Endodermal cell (in vitro differentiated cells): Measurements from ENCODE around the gene ELL. TPM values are rescaled to one million over a fixed set of nuclear protein-coding genes. Genes with fewer than 3 reads are reported as not detected.

Experiments used
- DNase-seq: peaks from one replicate; pipeline ENCODE4 v3.0.0-alpha.2; 2017
- H3K27ac ChIP-seq: 2 replicates; pipeline ENCODE4 v1.5.1; 2013; ENCODE audit warnings: mild to moderate bottlenecking, low read depth, low read length, moderate library complexity
- H3K27me3 ChIP-seq: 2 replicates; pipeline ENCODE4 v1.6.1; 2013; ENCODE audit warnings: mild to moderate bottlenecking, low read length, moderate library complexity; ENCODE audit not compliant: insufficient read depth, control insufficient read depth, poor library complexity, severe bottlenecking
- H3K36me3 ChIP-seq: 2 replicates; pipeline ENCODE4 v1.7.0; 2013; ENCODE audit warnings: mild to moderate bottlenecking, low read length, moderate library complexity; ENCODE audit not compliant: control insufficient read depth, insufficient read depth
- H3K4me1 ChIP-seq: one replicate; pipeline ENCODE4 v1.7.0; 2013; ENCODE audit warnings: low read length; ENCODE audit not compliant: control insufficient read depth, insufficient read depth
- H3K4me3 ChIP-seq: 2 replicates; pipeline ENCODE4 v1.5.1; 2013; ENCODE audit warnings: mild to moderate bottlenecking, low read length, moderate library complexity
- H3K9ac ChIP-seq: 2 replicates; pipeline ENCODE4 v1.6.1; 2013; ENCODE audit warnings: mild to moderate bottlenecking, low read length, moderate library complexity; ENCODE audit not compliant: poor library complexity, severe bottlenecking; ENCODE audit errors: extremely low read depth
- H3K9me3 ChIP-seq: 2 replicates; pipeline ENCODE4 v1.6.1; 2013; ENCODE audit warnings: mild to moderate bottlenecking, low read length, moderate library complexity; ENCODE audit not compliant: control insufficient read depth
- H3K27ac Mint-ChIP-seq: 2 replicates; pipeline ENCODE4 v1.8.0; 2020; ENCODE audit warnings: mixed read lengths
- H3K27me3 Mint-ChIP-seq: 2 replicates; pipeline ENCODE4 v1.8.0; 2021; ENCODE audit warnings: mild to moderate bottlenecking, mixed read lengths; ENCODE audit not compliant: insufficient read depth
- H3K36me3 Mint-ChIP-seq: 2 replicates; pipeline ENCODE4 v1.8.0; 2020; ENCODE audit warnings: low read depth, mixed read lengths
- H3K4me1 Mint-ChIP-seq: 2 replicates; pipeline ENCODE4 v1.8.0; 2020; ENCODE audit warnings: mixed read lengths
- H3K4me3 Mint-ChIP-seq: 2 replicates; pipeline ENCODE4 v1.8.0; 2020; ENCODE audit warnings: mild to moderate bottlenecking, moderate library complexity, mixed read lengths
- H3K9me3 Mint-ChIP-seq: 2 replicates; pipeline ENCODE4 v1.8.0; 2020; ENCODE audit warnings: mild to moderate bottlenecking, mixed read lengths
- CTCF ChIP-seq: fragments of 200-600 bp; sonication (generic); conservative IDR thresholded peaks from 2 replicates; pipeline ENCODE4 v1.5.0; 2021; ENCODE audit warnings: antibody characterized with exemption, mild to moderate bottlenecking
- WGBS, 2 experiments: methylation state at CpG; one replicate each; pipeline versions ENCODE4 v1.1.5 to v1.1.7; 2013; ENCODE audit warnings: missing lambda C conversion rate in 2 of 2, mixed read lengths in 1 of 2; ENCODE audit not compliant: insufficient coverage in 1 of 2, insufficient read length in 1 of 2; 5-methylcytosine and 5-hydroxymethylcytosine counted together
- total RNA-seq, 2 donors: library from RNA; stranded (reverse); fragmentation: NEBNext Ultra II Directional in 1 of 2; extraction: Animal tissue kit (Norgen Biotek cat#: 25700) in 1 of 2; gene quantifications; 2 replicates in 1 of 2; 3 replicates in 1 of 2; pipeline ENCODE4 v1.2.1, GENCODE V29; 2021

Gene ELL
- total RNA-seq, 2 donors from 2014 or later = 10.9 to 15.4 TPM

- TF ChIP-seq CTCF = no peak
- H3K27me3 Mint-ChIP-seq = no peaks in the 10 kb centered on the region
- 96 to 97% methylated on average over 12 to 14 of the region's 14 CpGs for WGBS, 2 experiments
- Histone ChIP-seq H3K4me1 (no peaks in the 10 kb centered on the region), H3K27me3 (no peaks in the 10 kb centered on the region), H3K36me3 (no peaks in the 10 kb centered on the region), H3K4me3 (no peak overlapping the region), H3K9me3 (peaks cover 2% of the 10 kb centered on the region), H3K9ac (no peak overlapping the region), H3K27ac (no peak overlapping the region)
- H3K4me3 Mint-ChIP-seq = no peak overlapping the region
- H3K36me3 Mint-ChIP-seq = peaks cover 3% of the 10 kb centered on the region
- H3K4me1 Mint-ChIP-seq = no peaks in the 10 kb centered on the region
- H3K27ac Mint-ChIP-seq = no peak overlapping the region
- no peak for DNase-seq
- no peaks in the 10 kb centered on the region for H3K9me3 Mint-ChIP-seq
Measured at GRCh38 chr19:18476507-18477041, 45.3 kb downstream of the ELL start.

GRCh38 chr19:18475762-18476331 lies 46.0 kb downstream of the ELL start:
- Histone ChIP-seq H3K27me3 (no peaks in the 10 kb centered on the region), H3K9ac (no peak overlapping the region), H3K4me1 (no peaks in the 10 kb centered on the region), H3K9me3 (no peaks in the 10 kb centered on the region), H3K36me3 (peaks cover under 1% of the 10 kb centered on the region), H3K4me3 (no peak overlapping the region), H3K27ac (no peak overlapping the region)
- Mint-ChIP-seq H3K27me3 (no peaks in the 10 kb centered on the region), H3K4me3 (no peak overlapping the region), H3K36me3 (no peaks in the 10 kb centered on the region), H3K27ac (no peak overlapping the region), H3K9me3 (no peaks in the 10 kb centered on the region), H3K4me1 (no peaks in the 10 kb centered on the region)
- WGBS, 2 experiments = 89 to 92% methylated on average over 19 of the region's 19 CpGs
- no peak for TF ChIP-seq CTCF
- no peak for DNase-seq

GRCh38 chr19:18475004-18475453 lies 46.8 kb downstream of the ELL start:
- Histone ChIP-seq H3K27ac (no peak overlapping the region), H3K9ac (no peak overlapping the region), H3K4me1 (no peaks in the 10 kb centered on the region), H3K27me3 (no peaks in the 10 kb centered on the region), H3K9me3 (no peaks in the 10 kb centered on the region), H3K36me3 (peaks cover 3% of the 10 kb centered on the region), H3K4me3 (no peak overlapping the region)
- Mint-ChIP-seq H3K4me3 (no peak overlapping the region), H3K36me3 (no peaks in the 10 kb centered on the region), H3K27ac (no peak overlapping the region), H3K27me3 (no peaks in the 10 kb centered on the region), H3K4me1 (peaks cover 2% of the 10 kb centered on the region), H3K9me3 (no peaks in the 10 kb centered on the region)
- no peak for TF ChIP-seq CTCF
- WGBS, 2 experiments = 93 to 98% methylated on average over 4 to 5 of the region's 5 CpGs
- no peak for DNase-seq
